GM19452 (cell line): ENCODE measurements around the gene FUT8.
"Not testable (repeated sequence)": the region's sequence is repeated elsewhere in the genome, so short reads cannot be mapped to it uniquely, and the experiment has no call there.

Experiments used
- ATAC-seq: cut with Tn5 transposase; IDR thresholded peaks from one replicate; pipeline ENCODE4 v1.9.1; 2021; ENCODE audit not compliant: unreplicated experiment

The FUT8 gene

GRCh38 chr14:65415613-65416012 lies 3.1 kb downstream of the FUT8 start:
- ATAC-seq, result no peak

DNA sequence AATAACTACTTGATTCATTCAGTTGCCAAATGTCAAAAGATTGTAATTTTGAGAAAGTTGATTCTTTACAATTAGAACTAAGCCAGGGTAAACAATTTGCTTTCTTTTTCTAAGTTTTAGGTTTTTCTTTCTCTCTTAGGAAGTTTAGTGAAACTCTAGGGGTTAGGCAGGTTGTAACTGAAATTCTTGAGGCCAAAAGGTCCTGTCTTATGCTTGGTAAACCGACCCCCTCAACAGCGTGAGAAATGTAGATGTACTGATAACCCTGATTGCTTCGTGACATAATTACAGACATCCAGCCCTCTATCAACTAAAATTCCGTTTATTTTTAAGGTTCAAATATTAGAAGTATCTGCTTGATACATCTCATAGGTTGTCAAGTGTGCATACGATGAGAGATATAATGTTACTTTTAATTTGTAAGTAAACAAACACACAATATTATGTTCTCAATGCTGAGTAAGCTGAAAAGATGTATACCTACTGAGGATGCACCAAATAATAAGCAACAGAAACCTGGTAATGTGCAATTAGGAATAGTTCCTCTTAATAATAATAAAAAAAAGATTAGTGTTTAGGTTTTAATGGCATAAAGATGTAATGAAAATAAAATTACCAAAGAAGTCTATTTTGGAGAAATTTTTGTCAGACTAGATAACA lies 7.2 kb downstream of the FUT8 start:
- no peak for ATAC-seq

DNA sequence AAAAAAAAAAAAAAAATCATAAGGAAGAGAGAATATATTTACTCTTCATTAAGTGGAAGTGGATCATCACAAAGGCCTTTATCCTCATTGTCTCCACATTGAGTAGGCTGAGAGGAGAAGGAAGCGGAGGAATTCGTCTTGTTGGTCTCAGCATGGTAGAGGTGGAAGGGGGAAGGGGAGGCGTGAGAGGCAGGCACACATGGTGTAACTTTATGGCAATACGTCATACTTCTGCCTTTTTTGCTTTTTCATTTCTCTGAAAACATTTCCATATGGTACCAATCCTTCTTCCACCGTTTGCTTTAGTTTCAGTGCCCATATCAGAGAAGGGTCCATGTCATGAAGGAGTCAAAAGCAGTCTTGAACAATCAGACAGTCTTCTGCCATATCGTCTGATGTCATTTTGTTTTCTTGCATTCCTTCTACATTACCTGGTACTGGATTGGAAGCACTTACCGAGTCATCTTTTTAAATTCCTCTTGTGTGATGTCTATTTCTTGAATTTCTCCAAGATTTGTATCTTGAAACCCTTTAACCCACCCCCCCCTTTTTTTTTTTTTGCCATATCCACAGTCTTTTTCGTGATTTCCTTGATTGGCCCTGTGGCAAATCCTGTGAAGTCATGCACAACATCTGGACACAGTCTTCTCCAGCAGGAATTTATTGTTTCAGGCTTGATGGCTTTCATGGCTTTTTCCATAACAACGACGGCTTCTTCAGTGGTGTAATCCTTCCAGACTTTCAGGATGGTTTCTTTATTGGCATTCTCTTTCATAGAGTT lies 8.9 kb downstream of the FUT8 start:
- ATAC-seq, result no peak

DNA sequence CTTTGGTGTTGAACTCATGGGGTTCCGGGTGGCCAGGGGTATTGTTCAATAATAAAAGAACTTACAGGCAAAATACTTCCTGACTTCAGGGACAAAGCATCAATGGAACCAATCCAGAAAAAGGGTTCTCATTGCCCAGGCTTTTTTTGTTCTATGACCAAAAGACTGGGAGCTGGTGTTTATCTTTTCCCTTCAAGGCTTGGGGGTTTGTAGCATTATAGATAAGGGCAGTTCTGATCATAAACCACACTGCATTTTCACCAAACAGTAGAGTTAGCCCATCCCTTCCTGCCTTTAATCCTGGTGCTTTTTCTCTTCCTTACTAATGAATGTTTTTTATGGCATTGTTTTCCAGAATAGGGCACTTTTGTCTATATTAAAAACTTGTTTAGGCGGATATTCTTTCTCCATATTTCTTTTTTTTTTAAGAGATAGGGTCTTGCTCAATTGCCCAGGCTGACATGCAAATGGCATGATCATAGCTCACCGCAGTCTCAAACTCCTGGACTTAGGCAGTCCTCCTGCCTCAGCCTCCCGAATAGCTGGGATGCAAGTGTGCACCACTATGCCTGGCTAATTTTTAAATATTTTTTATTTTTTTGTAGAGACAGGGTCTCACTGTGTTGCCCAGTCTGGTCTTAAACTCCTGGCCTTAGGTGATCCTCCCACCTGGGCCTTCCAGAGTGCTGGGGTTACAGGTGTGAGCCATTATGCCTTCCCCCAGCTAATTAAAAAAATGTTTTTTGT lies 9.7 kb downstream of the FUT8 start:
- no peak for ATAC-seq

DNA sequence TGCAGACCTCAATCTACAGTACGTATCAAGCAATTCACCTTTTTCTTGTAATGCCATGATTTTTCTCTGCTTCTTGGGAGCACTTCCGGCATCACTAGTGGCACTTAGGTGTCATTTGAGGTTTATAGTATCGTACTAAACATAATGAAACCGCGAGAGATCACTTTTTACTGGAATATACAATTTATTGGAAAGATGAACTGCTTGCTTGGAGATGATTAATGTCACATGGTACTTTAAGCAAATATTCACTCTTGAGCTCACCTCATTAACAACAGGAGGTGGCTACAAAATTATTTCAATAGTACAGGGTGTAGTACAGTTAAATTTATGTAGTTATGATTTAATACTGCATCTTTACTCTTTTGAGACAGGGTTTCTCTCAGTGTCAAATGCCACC lies 11.5 kb downstream of the FUT8 start:
- ATAC-seq, result no peak

- no peak for ATAC-seq
Measured at GRCh38 chr14:65424531-65424930, 12.0 kb downstream of the FUT8 start.

GRCh38 chr14:65425885-65426284 lies 13.4 kb downstream of the FUT8 start:
- ATAC-seq, result no peak

- ATAC-seq, result not testable (repeated sequence)
Measured at GRCh38 chr14:65426902-65427301, 14.4 kb downstream of the FUT8 start.

DNA sequence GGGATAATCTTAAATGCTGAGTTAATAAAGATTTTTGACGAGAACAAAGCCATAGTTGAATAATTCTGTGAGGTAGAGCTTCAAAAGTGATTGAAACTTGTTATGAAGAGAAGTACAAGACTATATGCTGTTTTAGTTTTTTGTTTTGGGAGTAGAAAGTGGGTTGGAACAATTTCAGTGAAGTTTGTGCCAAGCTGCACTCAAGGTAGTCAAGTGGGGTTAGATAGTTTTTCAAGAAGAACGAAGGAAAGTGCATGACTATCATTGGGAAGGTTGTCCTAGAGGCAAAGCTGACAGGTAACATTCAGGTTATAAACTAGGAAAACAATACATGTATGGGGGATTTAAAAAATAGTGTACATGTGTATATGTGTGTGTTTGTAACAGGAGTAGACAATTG lies 16.2 kb downstream of the FUT8 start:
- no peak for ATAC-seq

GRCh38 chr14:65429757-65430156 lies 17.2 kb downstream of the FUT8 start:
- ATAC-seq, result no peak

GRCh38 chr14:65431245-65431644 lies 18.7 kb downstream of the FUT8 start:
- ATAC-seq, result no peak

GRCh38 chr14:65431951-65432350 lies 19.4 kb downstream of the FUT8 start:
- no peak for ATAC-seq

GRCh38 chr14:65432361-65432948 lies 19.9 kb downstream of the FUT8 start:
- no peak for ATAC-seq

DNA sequence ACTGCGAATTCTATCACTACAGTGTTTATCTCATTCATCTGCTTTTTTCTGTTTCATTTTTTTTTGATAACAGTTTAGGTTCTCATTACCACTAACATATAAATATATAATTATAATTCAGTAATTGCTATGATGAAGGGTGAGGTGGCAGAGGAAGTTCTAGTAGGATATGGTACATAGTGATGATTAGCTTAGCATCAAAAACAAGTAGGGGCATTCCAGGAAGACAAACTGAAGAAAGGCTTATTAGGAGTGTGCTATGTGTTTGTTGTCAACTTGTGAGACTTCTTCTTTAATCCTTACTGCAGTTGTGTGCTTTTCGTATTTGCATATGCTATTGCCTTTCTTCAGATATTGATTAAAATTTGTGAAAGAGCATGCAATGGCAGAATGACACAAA lies 20.6 kb downstream of the FUT8 start:
- no peak for ATAC-seq

DNA sequence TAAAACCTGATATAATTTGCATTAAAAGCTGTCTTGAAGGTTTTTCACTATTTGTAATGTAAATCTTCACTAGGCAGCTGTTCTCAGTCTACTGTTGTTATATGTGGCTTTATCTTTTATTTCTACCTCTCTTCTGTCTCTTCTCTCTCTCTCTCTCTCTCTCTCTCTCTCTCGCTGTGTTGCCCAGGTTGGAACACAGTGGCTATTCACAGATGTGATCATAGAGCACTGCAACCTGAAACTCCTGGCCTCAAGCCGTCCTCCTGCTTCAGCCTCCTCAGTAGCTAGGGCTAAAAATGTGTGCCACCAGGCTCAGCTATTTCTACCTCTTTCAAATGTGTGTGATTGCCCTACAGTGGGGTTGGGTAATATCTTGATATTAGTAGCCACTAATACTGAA lies 21.1 kb downstream of the FUT8 start:
- ATAC-seq, result no peak

DNA sequence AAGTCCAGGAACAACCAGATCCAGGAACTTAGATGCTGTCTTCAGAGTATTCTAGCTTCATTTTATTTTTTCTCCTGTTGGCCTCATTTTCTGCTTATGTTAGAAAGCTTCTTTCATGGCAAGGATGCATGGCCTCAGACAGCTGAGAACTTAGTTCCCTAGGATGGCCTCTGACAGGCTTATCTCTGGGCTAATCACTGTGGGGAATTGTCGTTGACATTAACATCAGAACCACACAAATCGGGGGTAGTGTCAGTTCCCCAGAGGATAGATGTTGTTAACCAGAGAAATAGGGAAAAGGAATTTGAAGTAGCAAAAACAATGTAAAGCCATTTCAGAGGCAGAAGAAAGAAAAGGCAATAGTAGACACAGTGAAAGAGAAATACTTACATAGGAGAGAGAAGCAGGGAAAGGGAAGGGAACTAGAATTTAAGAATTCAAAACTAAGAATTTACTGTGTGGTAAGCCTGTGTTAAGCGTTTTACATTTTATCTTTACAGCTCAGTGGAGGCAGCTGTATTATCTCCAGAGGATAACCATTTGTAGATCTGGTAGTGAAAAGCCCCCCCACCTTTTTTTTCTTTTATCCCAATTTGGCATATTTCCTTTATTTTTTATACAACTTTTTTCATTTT lies 21.8 kb downstream of the FUT8 start:
- ATAC-seq, result no peak

GRCh38 chr14:65438266-65438933 lies 25.9 kb downstream of the FUT8 start:
- ATAC-seq, result no peak

GRCh38 chr14:65439117-65439516 lies 26.6 kb downstream of the FUT8 start:
- no peak for ATAC-seq

- no peak for ATAC-seq
Measured at GRCh38 chr14:65440230-65440629, 27.7 kb downstream of the FUT8 start.

GRCh38 chr14:65444230-65444629 lies 31.7 kb downstream of the FUT8 start:
- no peak for ATAC-seq

GRCh38 chr14:65446159-65446558 lies 33.6 kb downstream of the FUT8 start:
- ATAC-seq, result no peak
